Testis (tissue), 2 donors: Measurements from ENCODE around the gene DCK.

Source experiments
- POLR2A ChIP-seq: fragments of 450-650 bp; IDR thresholded peaks from one replicate; pipeline ENCODE4 v1.6.1; 2017; ENCODE audit warnings: antibody characterized with exemption, mild to moderate bottlenecking, moderate library complexity
- TF ChIP-seq, protein P1 (sequence below), 3 experiments: fragments of 450-650 bp in 2 of 3; fragments of 200-600 bp in 1 of 3; sonication (generic) in 1 of 3; IDR thresholded peaks; one replicate each; pipeline ENCODE4 v1.5.1; 2016 to 2019; ENCODE audit warnings: antibody characterized with exemption in 3 of 3, mild to moderate bottlenecking in 2 of 3, moderate library complexity in 1 of 3

DNA sequence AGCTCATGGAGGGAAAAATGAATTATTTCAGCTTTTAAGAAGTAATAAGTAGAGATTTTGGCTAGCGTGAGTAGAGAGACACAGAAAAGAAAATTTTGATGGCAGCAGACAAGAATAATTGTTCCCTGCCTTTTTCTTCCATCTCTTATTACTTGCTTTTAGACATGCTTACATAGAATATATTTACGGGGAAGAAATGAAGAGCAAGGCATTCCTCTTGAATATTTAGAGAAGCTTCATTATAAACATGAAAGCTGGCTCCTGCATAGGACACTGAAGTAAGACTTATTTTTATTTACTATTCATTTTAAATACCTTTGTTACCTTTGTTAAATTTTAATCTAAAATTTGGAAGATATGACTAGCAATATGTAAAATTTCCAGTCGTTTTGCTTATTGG lies 32.2 kb downstream of the DCK start:
- TF ChIP-seq, protein P1, sequence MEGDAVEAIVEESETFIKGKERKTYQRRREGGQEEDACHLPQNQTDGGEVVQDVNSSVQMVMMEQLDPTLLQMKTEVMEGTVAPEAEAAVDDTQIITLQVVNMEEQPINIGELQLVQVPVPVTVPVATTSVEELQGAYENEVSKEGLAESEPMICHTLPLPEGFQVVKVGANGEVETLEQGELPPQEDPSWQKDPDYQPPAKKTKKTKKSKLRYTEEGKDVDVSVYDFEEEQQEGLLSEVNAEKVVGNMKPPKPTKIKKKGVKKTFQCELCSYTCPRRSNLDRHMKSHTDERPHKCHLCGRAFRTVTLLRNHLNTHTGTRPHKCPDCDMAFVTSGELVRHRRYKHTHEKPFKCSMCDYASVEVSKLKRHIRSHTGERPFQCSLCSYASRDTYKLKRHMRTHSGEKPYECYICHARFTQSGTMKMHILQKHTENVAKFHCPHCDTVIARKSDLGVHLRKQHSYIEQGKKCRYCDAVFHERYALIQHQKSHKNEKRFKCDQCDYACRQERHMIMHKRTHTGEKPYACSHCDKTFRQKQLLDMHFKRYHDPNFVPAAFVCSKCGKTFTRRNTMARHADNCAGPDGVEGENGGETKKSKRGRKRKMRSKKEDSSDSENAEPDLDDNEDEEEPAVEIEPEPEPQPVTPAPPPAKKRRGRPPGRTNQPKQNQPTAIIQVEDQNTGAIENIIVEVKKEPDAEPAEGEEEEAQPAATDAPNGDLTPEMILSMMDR (IDR thresholded peaks at IDR 0.05): no peak
- no peak for TF ChIP-seq POLR2A
